DND-41 (cell line): ENCODE results near the gene TTC38.
A peak's percentile ranks its signal among the peaks of the same experiment; 100 is the strongest.

Source experiments
- ATAC-seq: fragments of 200-7000 bp; cut with Tn5 transposase; 3 replicates; pipeline ENCODE4 v1.9.1; 2021; ENCODE audit warnings: low read depth; ENCODE audit not compliant: insufficient read depth
- DNase-seq: peaks from one replicate; pipeline ENCODE4 v3.0.0-alpha.2; 2020
- H2AFZ ChIP-seq: 2 replicates; pipeline ENCODE4 v1.6.0; 2012; ENCODE audit warnings: low read depth, low read length
- H3K27ac ChIP-seq: 2 replicates; pipeline ENCODE4 v1.5.1; 2012; ENCODE audit warnings: low read length, inconsistent platforms
- H3K27me3 ChIP-seq: fragments of 200-600 bp; sonication (generic); 2 replicates; pipeline ENCODE4 v1.6.0; 2012; ENCODE audit warnings: low read length, mild to moderate bottlenecking, inconsistent platforms; ENCODE audit not compliant: insufficient read depth, poor library complexity
- H3K36me3 ChIP-seq: 2 replicates; pipeline ENCODE4 v1.5.1; 2012; ENCODE audit warnings: low read length, inconsistent platforms; ENCODE audit not compliant: insufficient read depth
- H3K4me1 ChIP-seq: 2 replicates; pipeline ENCODE4 v1.5.1; 2012; ENCODE audit warnings: mild to moderate bottlenecking, low read length; ENCODE audit not compliant: insufficient read depth
- H3K4me2 ChIP-seq: 2 replicates; pipeline ENCODE4 v1.6.0; 2012; ENCODE audit warnings: mild to moderate bottlenecking, moderate library complexity, low read length, inconsistent platforms; ENCODE audit not compliant: insufficient read depth
- H3K4me3 ChIP-seq, 2 experiments: fragments of 200-600 bp in 1 of 2; shearing (Covaris generic) in 1 of 2; 2 replicates each; pipeline ENCODE4 v1.5.1; 2012 to 2016; ENCODE audit warnings: inconsistent platforms in 2 of 2, low read length in 2 of 2, mild to moderate bottlenecking in 2 of 2, low read depth in 1 of 2, moderate library complexity in 1 of 2
- H3K79me2 ChIP-seq: 2 replicates; pipeline ENCODE4 v1.6.0; 2012; ENCODE audit warnings: low read length, inconsistent platforms; ENCODE audit not compliant: insufficient read depth
- H3K9ac ChIP-seq: 2 replicates; pipeline ENCODE4 v1.6.0; 2012; ENCODE audit warnings: low read depth, mild to moderate bottlenecking, inconsistent platforms, low read length, moderate library complexity
- H3K9me3 ChIP-seq: 2 replicates; pipeline ENCODE4 v1.5.1; 2012; ENCODE audit warnings: low read length, moderate library complexity, mild to moderate bottlenecking, inconsistent platforms; ENCODE audit not compliant: insufficient read depth, severe bottlenecking
- H4K20me1 ChIP-seq: 2 replicates; pipeline ENCODE4 v1.6.0; 2012; ENCODE audit warnings: low read length; ENCODE audit not compliant: insufficient read depth
- EZH2 ChIP-seq: IDR thresholded peaks from 3 replicates; pipeline ENCODE4 v1.6.1; 2012; ENCODE audit warnings: borderline replicate concordance, low read depth, mild to moderate bottlenecking, moderate library complexity, low read length, inconsistent platforms; ENCODE audit not compliant: severe bottlenecking
- TF ChIP-seq, protein P1 (sequence below): IDR thresholded peaks from 2 replicates; pipeline ENCODE4 v1.5.1; 2012; ENCODE audit warnings: borderline replicate concordance, low read length, moderate library complexity, mild to moderate bottlenecking; ENCODE audit not compliant: poor library complexity, severe bottlenecking; ENCODE audit errors: extremely low read depth

TTC38 gene

DNA sequence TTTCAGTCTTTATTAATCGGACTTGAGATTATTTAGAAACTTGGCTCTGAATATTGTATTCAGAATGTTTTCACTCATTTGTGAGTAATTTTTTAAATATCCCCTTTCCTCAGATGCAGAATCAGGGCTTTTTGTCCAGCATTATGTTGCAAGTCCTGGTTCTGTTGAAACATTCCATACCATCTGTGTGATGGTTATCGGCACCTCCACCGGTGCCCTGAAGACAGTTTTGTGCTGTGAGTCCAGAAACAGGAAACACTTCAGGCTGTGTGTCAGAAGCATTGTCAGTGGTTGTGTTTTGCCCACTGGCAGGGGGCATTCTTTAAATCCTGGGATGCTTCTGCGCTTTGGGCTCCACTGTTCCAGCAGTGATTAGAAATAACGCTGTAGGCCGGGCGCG, 38.1 kb upstream of the TTC38 start:
- TF ChIP-seq, protein P1, sequence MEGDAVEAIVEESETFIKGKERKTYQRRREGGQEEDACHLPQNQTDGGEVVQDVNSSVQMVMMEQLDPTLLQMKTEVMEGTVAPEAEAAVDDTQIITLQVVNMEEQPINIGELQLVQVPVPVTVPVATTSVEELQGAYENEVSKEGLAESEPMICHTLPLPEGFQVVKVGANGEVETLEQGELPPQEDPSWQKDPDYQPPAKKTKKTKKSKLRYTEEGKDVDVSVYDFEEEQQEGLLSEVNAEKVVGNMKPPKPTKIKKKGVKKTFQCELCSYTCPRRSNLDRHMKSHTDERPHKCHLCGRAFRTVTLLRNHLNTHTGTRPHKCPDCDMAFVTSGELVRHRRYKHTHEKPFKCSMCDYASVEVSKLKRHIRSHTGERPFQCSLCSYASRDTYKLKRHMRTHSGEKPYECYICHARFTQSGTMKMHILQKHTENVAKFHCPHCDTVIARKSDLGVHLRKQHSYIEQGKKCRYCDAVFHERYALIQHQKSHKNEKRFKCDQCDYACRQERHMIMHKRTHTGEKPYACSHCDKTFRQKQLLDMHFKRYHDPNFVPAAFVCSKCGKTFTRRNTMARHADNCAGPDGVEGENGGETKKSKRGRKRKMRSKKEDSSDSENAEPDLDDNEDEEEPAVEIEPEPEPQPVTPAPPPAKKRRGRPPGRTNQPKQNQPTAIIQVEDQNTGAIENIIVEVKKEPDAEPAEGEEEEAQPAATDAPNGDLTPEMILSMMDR = no peak
- no peak for TF ChIP-seq EZH2
- H3K27ac ChIP-seq = peak overlapping the region; percentile 29; the same call in 1 of the 2 replicates
- no peak overlapping the region for H3K4me3 ChIP-seq
- H3K27me3 ChIP-seq = no peaks in the 10 kb centered on the region
- DNase-seq (no peak), ATAC-seq (no peak)
- no peaks in the 10 kb centered on the region for H3K9me3 ChIP-seq
- H3K9ac ChIP-seq = no peak overlapping the region
- H2AFZ ChIP-seq = no peak overlapping the region
- H3K36me3 ChIP-seq = peaks cover 38% of the 10 kb centered on the region
- no peak overlapping the region for H3K4me2 ChIP-seq
- H4K20me1 ChIP-seq = no peaks in the 10 kb centered on the region
- peaks cover 9% of the 10 kb centered on the region for H3K4me1 ChIP-seq
- H3K79me2 ChIP-seq = no peaks in the 10 kb centered on the region

DNA sequence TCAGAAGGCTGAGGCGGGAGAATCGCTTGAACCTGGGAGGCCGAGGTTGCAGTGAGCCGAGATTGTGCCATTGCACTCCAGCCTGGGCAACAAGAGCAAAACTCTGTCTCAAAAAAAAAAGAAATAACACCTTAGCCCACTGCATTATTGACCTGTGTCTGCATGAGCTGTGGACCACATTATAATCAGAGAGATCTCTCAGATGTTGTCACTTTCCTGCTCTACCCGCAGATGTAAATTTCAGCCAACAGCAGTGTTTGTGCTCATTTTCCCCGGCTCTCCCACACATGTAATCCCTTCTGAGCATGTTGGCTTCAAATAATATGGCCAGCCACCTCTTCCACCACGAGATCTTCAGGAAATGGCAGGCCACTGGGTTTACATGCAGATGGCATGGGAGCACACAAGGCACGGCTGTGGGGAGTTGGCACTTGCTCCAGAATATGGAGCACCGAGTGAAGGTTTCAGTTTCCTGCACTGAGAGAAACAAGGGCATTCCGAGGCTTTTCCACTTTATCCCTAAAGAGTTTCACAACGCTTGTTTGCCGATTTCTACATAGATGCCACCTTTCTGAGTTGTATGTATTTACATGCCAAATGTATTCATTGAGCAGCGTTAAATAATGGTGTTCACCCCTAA, 37.4 kb upstream of the TTC38 start:
- Histone ChIP-seq H3K27me3 (no peaks in the 10 kb centered on the region), H3K9me3 (no peaks in the 10 kb centered on the region), H3K79me2 (no peaks in the 10 kb centered on the region), H2AFZ (no peak overlapping the region), H3K36me3 (peaks cover 39% of the 10 kb centered on the region), H3K4me2 (no peak overlapping the region), H3K27ac (no peak overlapping the region), H3K9ac (no peak overlapping the region), H4K20me1 (no peaks in the 10 kb centered on the region), H3K4me1 (peaks cover 9% of the 10 kb centered on the region), H3K4me3 (no peak overlapping the region)
- ATAC-seq (no peak), DNase-seq (no peak)
- TF ChIP-seq EZH2 = no peak
- TF ChIP-seq, protein P1 = no peak

DNA sequence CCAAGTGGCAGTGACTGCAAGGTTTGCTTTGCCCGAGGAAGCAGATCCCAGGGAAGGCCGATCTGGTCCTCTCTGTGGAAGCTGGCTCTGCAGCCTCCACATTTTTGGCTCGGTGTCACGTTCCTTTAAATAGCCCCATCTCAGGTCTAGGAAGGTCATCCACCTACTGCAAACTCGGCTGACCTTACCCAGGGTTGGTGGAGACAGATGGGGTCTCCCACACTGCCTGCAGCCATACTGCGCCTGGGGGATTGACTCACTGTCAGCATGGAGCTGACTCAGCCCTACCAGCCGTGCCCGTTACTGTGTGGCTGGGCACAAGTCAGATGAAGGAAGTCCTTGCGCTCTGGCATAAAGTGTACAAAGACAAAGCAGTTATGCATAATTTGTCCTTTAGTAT, 34.6 kb upstream of the TTC38 start:
- Histone ChIP-seq H3K36me3 (peaks cover 58% of the 10 kb centered on the region), H3K4me1 (peaks cover 14% of the 10 kb centered on the region), H3K9me3 (peaks cover 21% of the 10 kb centered on the region), H3K27me3 (no peaks in the 10 kb centered on the region), H4K20me1 (no peaks in the 10 kb centered on the region), H3K4me3 (no peak overlapping the region), H3K27ac (peak overlapping the region; percentile 60), H3K79me2 (no peaks in the 10 kb centered on the region), H3K4me2 (no peak overlapping the region), H3K9ac (no peak overlapping the region), H2AFZ (no peak overlapping the region)
- TF ChIP-seq, protein P1 = no peak
- TF ChIP-seq EZH2 = no peak
- ATAC-seq = peak; percentile 87
- DNase-seq = peak; percentile 59
